Tibial nerve (tissue), 4 donors: ENCODE data around the gene PRLH. TPM values are rescaled to one million over a fixed set of nuclear protein-coding genes. Genes with fewer than 3 reads are reported as not detected.

Experiments used
- DNase-seq, 2 donors: peaks; one replicate each; pipeline ENCODE4 v3.0.0-alpha.2; 2019; ENCODE audit warnings: low spot score in 2 of 2
- H3K27ac ChIP-seq, 4 donors: fragments of 200-600 bp; sonication (generic) in 3 of 4; one replicate each; pipeline ENCODE4 v1.5.1; 2017 to 2019; ENCODE audit warnings: mild to moderate bottlenecking in 1 of 4
- H3K27me3 ChIP-seq, 2 donors: fragments of 200-600 bp; sonication (generic) in 1 of 2; one replicate each; pipeline versions ENCODE4 v1.5.1 to v1.6.0; 2017 to 2019
- H3K36me3 ChIP-seq, 3 donors: fragments of 200-600 bp; sonication (generic); one replicate each; pipeline ENCODE4 v1.5.1; 2018 to 2019
- H3K4me1 ChIP-seq, 4 donors: fragments of 200-600 bp; sonication (generic) in 3 of 4; one replicate each; pipeline ENCODE4 v1.5.1; 2017 to 2019
- H3K4me3 ChIP-seq, 4 donors: fragments of 200-600 bp; sonication (generic) in 3 of 4; one replicate each; pipeline ENCODE4 v1.5.1; 2017 to 2019; ENCODE audit warnings: mild to moderate bottlenecking in 1 of 4, moderate library complexity in 1 of 4
- H3K9me3 ChIP-seq, 4 donors: fragments of 200-600 bp; sonication (generic) in 3 of 4; one replicate each; pipeline ENCODE4 v1.5.1; 2017 to 2019
- CTCF ChIP-seq, 5 experiments: fragments of 200-600 bp in 3 of 5; fragments of 450-650 bp in 2 of 5; sonication (generic) in 3 of 5; IDR thresholded peaks; one replicate each; pipeline ENCODE4 v1.5.1; 2016 to 2019; ENCODE audit warnings: antibody characterized with exemption in 5 of 5, mild to moderate bottlenecking in 3 of 5, moderate library complexity in 2 of 5
- EP300 ChIP-seq, 2 donors: sonication (generic); formaldehyde crosslinking; IDR thresholded peaks; one replicate each; pipeline ENCODE4 v1.6.1; 2017; ENCODE audit warnings: antibody characterized with exemption in 2 of 2, mild to moderate bottlenecking in 1 of 2
- POLR2A ChIP-seq, 2 donors: fragments of 450-650 bp; IDR thresholded peaks; one replicate each; pipeline ENCODE4 v1.6.1; 2017; ENCODE audit warnings: antibody characterized with exemption in 2 of 2, mild to moderate bottlenecking in 2 of 2, moderate library complexity in 2 of 2
- WGBS, 2 donors: methylation state at CpG; one replicate each; pipeline ENCODE4 v1.1.5; 2018; 5-methylcytosine and 5-hydroxymethylcytosine counted together
- total RNA-seq, 4 donors: library from RNA; depleted of rRNA; stranded (reverse); fragments of >200 nt; gene quantifications; one replicate each; pipeline ENCODE4 v1.1.0, GENCODE V29; 2016

The PRLH gene
- total RNA-seq, 4 donors from 2014 or later, result not detected

- Histone ChIP-seq H3K36me3 (peaks cover 0 to 14% (median 0%) of the 10 kb centered on the region in 3 donors), H3K4me3 (no peak overlapping the region), H3K27me3 (no peaks in the 10 kb centered on the region), H3K9me3 (no peaks in the 10 kb centered on the region), H3K27ac (no peak overlapping the region), H3K4me1 (no peaks in the 10 kb centered on the region)
- TF ChIP-seq EP300 (IDR thresholded peaks at IDR 0.05), result no peak
- 53 to 60% methylated on average over 5 to 6 of the region's 6 CpGs for WGBS, 2 donors
- no peak for DNase-seq
Observed at GRCh38 chr2:237524631-237525030, 41.7 kb upstream of the PRLH start.

- no peak for DNase-seq
- no peak overlapping the region for H3K27ac ChIP-seq
- no peaks in the 10 kb centered on the region for H3K4me1 ChIP-seq
- H3K4me3 ChIP-seq, result no peak overlapping the region
- no peaks in the 10 kb centered on the region for H3K27me3 ChIP-seq
- TF ChIP-seq CTCF (IDR thresholded peaks at IDR 0.05) (no peak), EP300 (IDR thresholded peaks at IDR 0.05) (no peak), POLR2A (IDR thresholded peaks at IDR 0.05) (no peak)
- 96 to 97% methylated on average over 15 of the region's 17 CpGs for WGBS, 2 donors
- H3K9me3 ChIP-seq, result no peaks in the 10 kb centered on the region
- H3K36me3 ChIP-seq, result peaks cover 0 to 18% (median 0%) of the 10 kb centered on the region in 3 donors
Observed at GRCh38 chr2:237525559-237526157, 40.7 kb upstream of the PRLH start.

GRCh38 chr2:237527233-237527632 lies 39.1 kb upstream of the PRLH start:
- no peak overlapping the region for H3K4me3 ChIP-seq
- TF ChIP-seq CTCF (IDR thresholded peaks at IDR 0.05) (no peak), EP300 (IDR thresholded peaks at IDR 0.05) (no peak)
- no peaks in the 10 kb centered on the region for H3K4me1 ChIP-seq
- H3K27me3 ChIP-seq, result no peaks in the 10 kb centered on the region
- H3K36me3 ChIP-seq, result peaks cover 0 to 18% (median 0%) of the 10 kb centered on the region in 3 donors
- 87 to 93% methylated on average over 11 of the region's 11 CpGs for WGBS, 2 donors
- no peak for DNase-seq
- H3K27ac ChIP-seq, result no peak overlapping the region
- no peaks in the 10 kb centered on the region for H3K9me3 ChIP-seq

GRCh38 chr2:237527766-237528165 lies 38.6 kb upstream of the PRLH start:
- peaks cover 0 to 18% (median 0%) of the 10 kb centered on the region in 3 donors for H3K36me3 ChIP-seq
- 95% methylated on average over 5 of the region's 5 CpGs for WGBS, 2 donors
- no peak overlapping the region for H3K4me3 ChIP-seq
- H3K27ac ChIP-seq, result no peak overlapping the region
- TF ChIP-seq EP300 (IDR thresholded peaks at IDR 0.05) (no peak), CTCF (IDR thresholded peaks at IDR 0.05) (no peak)
- H3K27me3 ChIP-seq, result no peaks in the 10 kb centered on the region
- H3K4me1 ChIP-seq, result no peaks in the 10 kb centered on the region
- DNase-seq, result no peak
- H3K9me3 ChIP-seq, result no peaks in the 10 kb centered on the region

GRCh38 chr2:237529452-237530402 lies 36.6 kb upstream of the PRLH start:
- no peaks in the 10 kb centered on the region for H3K27me3 ChIP-seq
- H3K27ac ChIP-seq, result no peak overlapping the region
- peaks cover 0 to 15% (median 0%) of the 10 kb centered on the region in 3 donors for H3K36me3 ChIP-seq
- H3K4me1 ChIP-seq, result no peaks in the 10 kb centered on the region
- WGBS, 2 donors, result 79 to 82% methylated on average over 18 to 19 of the region's 19 CpGs
- DNase-seq, result no peak
- TF ChIP-seq EP300 (IDR thresholded peaks at IDR 0.05), result no peak
- no peak for TF ChIP-seq POLR2A (IDR thresholded peaks at IDR 0.05)
- no peak for TF ChIP-seq CTCF (IDR thresholded peaks at IDR 0.05)
- no peaks in the 10 kb centered on the region for H3K9me3 ChIP-seq
- no peak overlapping the region for H3K4me3 ChIP-seq
